Ishikawa (cell line): ENCODE measurements around the gene CCDC88C.

Experiments
- NFIC ChIP-seq: IDR thresholded peaks from 2 replicates; pipeline ENCODE4 v1.6.1; 2012
- RAD21 ChIP-seq: IDR thresholded peaks from 2 replicates; pipeline ENCODE4 v1.6.1; 2012; ENCODE audit warnings: low read depth
- YY1 ChIP-seq: IDR thresholded peaks from 2 replicates; pipeline ENCODE4 v1.6.1; 2012; ENCODE audit warnings: low read depth
- TF ChIP-seq, protein P1 (sequence below): IDR thresholded peaks from 2 replicates; pipeline ENCODE4 v1.6.1; 2012

DNA sequence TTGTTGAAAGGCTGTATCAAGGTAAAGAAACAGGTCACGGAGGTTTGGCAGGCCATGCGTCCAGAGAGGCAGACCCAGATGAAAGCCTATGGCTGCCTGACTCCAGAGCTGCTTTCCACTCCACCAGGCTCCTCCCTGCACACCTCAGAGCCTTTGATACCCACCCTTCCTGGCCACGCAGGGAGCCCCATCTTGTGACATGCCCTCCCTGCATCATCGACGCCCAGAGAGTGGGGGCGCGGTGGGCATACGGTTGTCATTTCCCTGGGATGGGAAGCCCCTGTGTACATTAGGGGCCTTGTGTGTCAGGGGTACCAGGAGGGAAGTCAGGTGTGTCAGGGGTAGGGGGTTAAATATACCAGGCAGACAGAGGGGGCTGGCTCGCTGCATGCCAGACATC lies 142.8 kb downstream of the CCDC88C start:
- TF ChIP-seq RAD21 = no peak
- no peak for TF ChIP-seq YY1
- TF ChIP-seq NFIC = no peak
- TF ChIP-seq, protein P1, sequence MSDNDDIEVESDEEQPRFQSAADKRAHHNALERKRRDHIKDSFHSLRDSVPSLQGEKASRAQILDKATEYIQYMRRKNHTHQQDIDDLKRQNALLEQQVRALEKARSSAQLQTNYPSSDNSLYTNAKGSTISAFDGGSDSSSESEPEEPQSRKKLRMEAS = no peak
